ENCODE measurements around the gene SENP5. TPM values are rescaled to one million over a fixed set of nuclear protein-coding genes. Genes with fewer than 3 reads are reported as not detected.

The SENP5 gene
- total RNA-seq, 3 donors from 2014 or later (not counting 1 experiment from before 2014, with no cell fraction given) = 77.0 to 98.7 (median 78.0) TPM

DNA sequence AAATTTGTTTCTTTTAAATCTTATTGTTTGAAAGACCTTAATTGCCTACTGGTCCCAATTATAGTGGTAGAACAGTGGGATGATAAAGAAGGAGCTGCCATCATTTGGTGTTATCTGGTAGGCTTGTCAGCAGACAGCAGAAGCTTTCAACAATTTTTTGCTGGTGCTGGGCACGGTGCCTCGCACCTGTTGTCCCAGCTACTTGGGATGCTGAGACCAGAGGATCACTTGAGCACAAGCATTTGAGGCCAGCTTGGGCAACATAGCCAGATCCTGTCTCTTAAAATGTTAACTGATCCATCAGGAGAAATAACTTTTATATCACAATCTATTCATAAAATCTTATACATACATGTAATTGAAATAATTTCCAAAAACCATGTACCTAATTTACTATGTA is 36.0 kb downstream of the SENP5 start:
- H3K9me3 ChIP-seq (ENCODE audit: control insufficient read depth, insufficient read depth, low read length) = no peaks in the 10 kb centered on the region
- Mint-ChIP-seq H3K4me1 (no peaks in the 10 kb centered on the region), H3K36me3 (peaks cover 6% of the 10 kb centered on the region), H3K9me3 (no peaks in the 10 kb centered on the region), H3K27ac (no peak overlapping the region), H3K4me3 (no peak overlapping the region), H3K27me3 (ENCODE audit: low read depth in 2 of 2) (no peaks in the 10 kb centered on the region)
- no peak overlapping the region for H3K4me3 ChIP-seq (ENCODE audit: low read length)
- no peak overlapping the region for H3K27ac ChIP-seq (ENCODE audit: low read length)
- no peaks in the 10 kb centered on the region for H3K27me3 ChIP-seq (ENCODE audit: control insufficient read depth, insufficient read depth, low read length)
- TF ChIP-seq, protein P1, sequence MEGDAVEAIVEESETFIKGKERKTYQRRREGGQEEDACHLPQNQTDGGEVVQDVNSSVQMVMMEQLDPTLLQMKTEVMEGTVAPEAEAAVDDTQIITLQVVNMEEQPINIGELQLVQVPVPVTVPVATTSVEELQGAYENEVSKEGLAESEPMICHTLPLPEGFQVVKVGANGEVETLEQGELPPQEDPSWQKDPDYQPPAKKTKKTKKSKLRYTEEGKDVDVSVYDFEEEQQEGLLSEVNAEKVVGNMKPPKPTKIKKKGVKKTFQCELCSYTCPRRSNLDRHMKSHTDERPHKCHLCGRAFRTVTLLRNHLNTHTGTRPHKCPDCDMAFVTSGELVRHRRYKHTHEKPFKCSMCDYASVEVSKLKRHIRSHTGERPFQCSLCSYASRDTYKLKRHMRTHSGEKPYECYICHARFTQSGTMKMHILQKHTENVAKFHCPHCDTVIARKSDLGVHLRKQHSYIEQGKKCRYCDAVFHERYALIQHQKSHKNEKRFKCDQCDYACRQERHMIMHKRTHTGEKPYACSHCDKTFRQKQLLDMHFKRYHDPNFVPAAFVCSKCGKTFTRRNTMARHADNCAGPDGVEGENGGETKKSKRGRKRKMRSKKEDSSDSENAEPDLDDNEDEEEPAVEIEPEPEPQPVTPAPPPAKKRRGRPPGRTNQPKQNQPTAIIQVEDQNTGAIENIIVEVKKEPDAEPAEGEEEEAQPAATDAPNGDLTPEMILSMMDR (IDR thresholded peaks at IDR 0.05) = no peak
- ATAC-seq (no peak), DNase-seq (no peak)
- WGBS (ENCODE audit: insufficient coverage) = 98% methylated on average over 2 of the region's 2 CpGs
- H3K36me3 ChIP-seq (ENCODE audit: control insufficient read depth, insufficient read depth, low read length) = peaks cover 59% of the 10 kb centered on the region
- intact Hi-C loops (cut with micrococcal nuclease) = no loop called here
- H3K4me1 ChIP-seq (ENCODE audit: control insufficient read depth, insufficient read depth, low read length) = no peaks in the 10 kb centered on the region

DNA sequence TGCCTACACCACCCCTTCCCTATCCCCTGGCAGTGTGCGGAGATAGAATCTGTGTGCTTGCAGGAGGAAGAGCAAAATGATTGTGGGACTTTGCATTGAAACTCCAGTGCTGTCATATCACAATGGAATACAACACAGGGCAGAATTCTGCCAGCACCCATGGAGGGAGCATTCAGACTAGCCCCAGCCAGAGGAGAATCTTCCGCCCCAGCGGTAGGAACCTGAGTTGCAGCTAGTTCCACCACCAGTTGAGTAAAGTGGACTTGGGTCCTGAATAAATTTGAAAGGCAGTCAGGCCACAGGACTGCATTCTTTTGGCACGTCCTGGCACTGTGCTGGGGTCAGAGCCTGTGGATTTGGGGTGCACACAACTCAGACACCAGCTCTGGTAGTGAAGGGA is 47.1 kb downstream of the SENP5 start:
- Mint-ChIP-seq H3K4me3 (no peak overlapping the region), H3K9me3 (no peaks in the 10 kb centered on the region), H3K36me3 (no peaks in the 10 kb centered on the region), H3K27ac (no peak overlapping the region), H3K4me1 (no peaks in the 10 kb centered on the region), H3K27me3 (ENCODE audit: low read depth in 2 of 2) (no peaks in the 10 kb centered on the region)
- peaks cover 4% of the 10 kb centered on the region for H3K9me3 ChIP-seq (ENCODE audit: control insufficient read depth, insufficient read depth, low read length)
- H3K36me3 ChIP-seq (ENCODE audit: control insufficient read depth, insufficient read depth, low read length) = peaks cover 12% of the 10 kb centered on the region
- TF ChIP-seq, protein P1 (IDR thresholded peaks at IDR 0.05) = no peak
- WGBS (ENCODE audit: insufficient coverage) = 99% methylated on average over 3 of the region's 4 CpGs
- DNase-seq (no peak), ATAC-seq (no peak)
- intact Hi-C loops (cut with micrococcal nuclease) = no loop called here
- H3K4me3 ChIP-seq (ENCODE audit: low read length) = no peak overlapping the region
- no peaks in the 10 kb centered on the region for H3K4me1 ChIP-seq (ENCODE audit: control insufficient read depth, insufficient read depth, low read length)
- H3K27me3 ChIP-seq (ENCODE audit: control insufficient read depth, insufficient read depth, low read length) = no peaks in the 10 kb centered on the region
- H3K27ac ChIP-seq (ENCODE audit: low read length) = no peak overlapping the region

DNA sequence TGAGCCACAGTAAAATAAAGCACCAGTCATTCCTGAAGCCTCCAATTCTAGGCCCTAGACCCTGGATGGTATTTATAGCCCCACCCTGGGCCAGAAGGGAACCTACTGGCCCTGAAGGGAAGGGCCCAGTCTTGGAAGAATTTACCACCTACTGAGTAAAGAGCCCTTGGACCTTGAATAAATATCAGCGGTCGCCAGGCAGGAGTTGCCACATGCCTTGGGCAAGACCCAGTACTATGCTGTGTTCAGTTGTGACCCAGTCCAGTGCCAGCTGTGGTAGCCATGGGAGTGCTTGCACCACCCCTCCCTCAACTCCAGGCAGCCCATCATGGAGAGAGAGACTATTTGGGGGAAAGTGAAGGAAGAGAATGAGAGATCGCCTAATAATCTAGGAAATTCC is 47.7 kb downstream of the SENP5 start:
- Mint-ChIP-seq H3K27ac (no peak overlapping the region), H3K36me3 (no peaks in the 10 kb centered on the region), H3K4me3 (no peak overlapping the region), H3K9me3 (no peaks in the 10 kb centered on the region), H3K27me3 (ENCODE audit: low read depth in 2 of 2) (no peaks in the 10 kb centered on the region), H3K4me1 (no peaks in the 10 kb centered on the region)
- ATAC-seq (no peak), DNase-seq (no peak)
- Histone ChIP-seq H3K4me3 (ENCODE audit: low read length) (no peak overlapping the region), H3K9me3 (ENCODE audit: control insufficient read depth, insufficient read depth, low read length) (peaks cover 4% of the 10 kb centered on the region), H3K4me1 (ENCODE audit: control insufficient read depth, insufficient read depth, low read length) (no peaks in the 10 kb centered on the region), H3K36me3 (ENCODE audit: control insufficient read depth, insufficient read depth, low read length) (peaks cover 12% of the 10 kb centered on the region), H3K27ac (ENCODE audit: low read length) (no peak overlapping the region), H3K27me3 (ENCODE audit: control insufficient read depth, insufficient read depth, low read length) (no peaks in the 10 kb centered on the region)
- intact Hi-C loops (cut with micrococcal nuclease) = no loop called here
- 95% methylated on average over 2 of the region's 3 CpGs for WGBS (ENCODE audit: insufficient coverage)
- TF ChIP-seq, protein P1 (IDR thresholded peaks at IDR 0.05) = no peak

DNA sequence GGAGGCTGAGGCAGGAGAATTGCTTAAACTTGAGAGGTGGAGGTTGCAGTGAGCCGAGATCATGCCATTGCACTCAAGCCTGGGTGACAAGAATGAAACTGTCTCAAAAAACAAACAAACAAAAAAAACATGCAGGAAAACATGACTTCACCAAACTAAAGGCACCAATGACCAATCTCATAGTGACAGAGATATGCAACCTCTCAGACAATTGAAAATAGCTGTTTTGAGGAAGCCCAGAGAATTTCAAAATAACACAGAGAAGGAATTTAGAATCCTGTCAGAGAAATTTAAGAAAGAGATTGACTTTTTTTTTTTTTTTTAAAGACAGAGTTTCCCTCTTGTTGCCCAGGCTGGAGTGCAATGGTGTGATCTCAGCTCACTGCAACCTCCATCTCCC is 48.5 kb downstream of the SENP5 start:
- H3K27me3 ChIP-seq (ENCODE audit: control insufficient read depth, insufficient read depth, low read length) = no peaks in the 10 kb centered on the region
- Mint-ChIP-seq H3K4me3 (no peak overlapping the region), H3K9me3 (no peaks in the 10 kb centered on the region), H3K27ac (no peak overlapping the region), H3K36me3 (no peaks in the 10 kb centered on the region), H3K4me1 (no peaks in the 10 kb centered on the region), H3K27me3 (ENCODE audit: low read depth in 2 of 2) (no peaks in the 10 kb centered on the region)
- DNase-seq (no peak), ATAC-seq (no peak)
- WGBS (ENCODE audit: insufficient coverage) = 100% methylated on average over 1 of the region's 1 CpG
- no peaks in the 10 kb centered on the region for H3K4me1 ChIP-seq (ENCODE audit: control insufficient read depth, insufficient read depth, low read length)
- H3K27ac ChIP-seq (ENCODE audit: low read length) = no peak overlapping the region
- H3K4me3 ChIP-seq (ENCODE audit: low read length) = no peak overlapping the region
- H3K36me3 ChIP-seq (ENCODE audit: control insufficient read depth, insufficient read depth, low read length) = peaks cover 12% of the 10 kb centered on the region
- intact Hi-C loops (cut with micrococcal nuclease) = no loop called here
- TF ChIP-seq, protein P1 (IDR thresholded peaks at IDR 0.05) = no peak
- peaks cover 4% of the 10 kb centered on the region for H3K9me3 ChIP-seq (ENCODE audit: control insufficient read depth, insufficient read depth, low read length)

All from natural killer cell (primary cell).